GM19452 (cell line): ENCODE data around the gene POT1.

Experiments
- ATAC-seq: cut with Tn5 transposase; IDR thresholded peaks from one replicate; pipeline ENCODE4 v1.9.1; 2021; ENCODE audit not compliant: unreplicated experiment

The POT1 gene

DNA sequence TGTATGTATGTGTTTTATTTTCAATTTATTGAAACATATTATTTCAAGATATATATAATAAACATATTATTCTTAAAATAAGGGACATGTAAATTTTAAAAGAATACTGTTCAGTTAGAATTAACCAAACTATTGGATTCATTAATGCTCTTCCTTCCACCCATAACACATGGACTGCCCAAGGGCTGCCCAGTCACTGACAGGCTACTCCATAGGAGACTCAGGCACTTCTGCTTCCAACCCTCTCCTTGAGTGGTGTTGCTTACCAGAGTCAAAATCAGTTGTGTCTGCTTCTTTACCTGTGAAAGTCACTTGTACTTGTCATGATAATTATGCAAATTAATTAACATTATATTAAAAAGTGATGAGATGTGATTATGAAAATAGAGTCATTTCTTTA is 154.2 kb downstream of the POT1 start:
- ATAC-seq: no peak

DNA sequence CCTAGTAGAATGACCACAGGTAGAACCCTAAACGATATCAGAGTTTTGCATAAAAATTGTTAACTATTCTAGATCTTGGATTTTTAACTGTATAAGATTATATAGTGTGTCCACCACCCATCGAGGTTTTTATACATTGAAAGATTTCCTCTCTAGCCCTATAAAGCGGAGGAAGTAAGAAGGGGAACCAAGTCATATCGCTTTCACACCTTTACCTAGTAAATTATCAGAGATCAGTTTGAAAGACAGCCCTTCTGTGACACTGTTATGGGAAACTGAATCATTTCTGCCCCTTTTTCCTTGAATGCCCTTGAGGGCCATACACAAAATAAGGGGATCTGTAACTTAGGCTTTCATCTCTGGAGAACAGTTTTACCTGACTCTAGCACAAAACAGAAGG is 155.7 kb downstream of the POT1 start:
- ATAC-seq: no peak

DNA sequence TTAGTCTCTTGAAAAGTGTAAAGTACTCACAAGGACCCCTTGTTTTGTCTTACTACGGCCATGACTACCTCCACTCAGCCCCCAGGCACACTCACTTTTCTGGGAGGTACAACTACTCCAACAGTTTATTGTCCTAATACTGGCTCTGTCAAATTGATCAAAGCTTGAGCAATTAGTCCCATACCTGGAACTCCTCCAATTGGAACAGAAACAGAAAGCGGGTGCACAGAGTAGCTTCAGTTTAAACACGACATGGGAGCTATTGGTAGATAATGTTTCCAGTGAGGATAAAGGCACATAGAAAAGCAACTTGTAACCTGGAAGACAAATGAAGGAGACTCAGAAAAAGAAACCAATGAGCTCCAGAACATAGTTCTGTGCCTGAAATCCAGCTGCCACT is 156.3 kb downstream of the POT1 start:
- ATAC-seq: no peak
